K562 (cell line): Measurements from ENCODE around the gene LRCH1. TPM values are rescaled to one million over a fixed set of nuclear protein-coding genes. Genes with fewer than 3 reads are reported as not detected.

Experiments used
- ATAC-seq: fragments of 200-7000 bp; cut with Tn5 transposase; 3 replicates; pipeline ENCODE4 v1.9.1; 2020; ENCODE audit warnings: moderate library complexity
- BruUV-seq: library from RNA; stranded (reverse); fragments of 400-500 nt; replicated peaks from 2 replicates; lab custom pipeline; 2021; lab: Mats Ljungman, UMichigan
- CTCF ChIA-PET: fragments of 300-600 bp; formaldehyde crosslinking; extraction: SDS; loops from one replicate; lab custom pipeline; 2021; ENCODE audit warnings: low intra/inter-chr PET ratio; lab: Yijun Ruan, JAX
- POLR2A ChIA-PET: fragments of 300-600, 350-650 bp; sonication (Branson Sonifier 250); formaldehyde crosslinking; extraction: SDS; loops from one replicate; lab custom pipeline; 2021; ENCODE audit warnings: antibody characterized with exemption, inconsistent platforms; lab: Yijun Ruan, JAX
- DNase-seq, 4 experiments: peaks; one replicate each; pipeline versions ENCODE4 v3.0.0 to v3.0.0-alpha.2; 2011 to 2018; ENCODE audit warnings: low spot score in 3 of 4, mixed read lengths in 3 of 4; ENCODE audit errors: extremely low read depth in 1 of 4
- FAIRE-seq: peaks from 2 replicates; lab custom pipeline; 2011; peaks lifted over from hg19 to GRCh38; lab: Jason Lieb, UNC
- H2AFZ ChIP-seq: 2 replicates; pipeline ENCODE4 v1.6.0; 2011; ENCODE audit warnings: low read depth, low read length, control low read depth, inconsistent platforms
- H3K27ac ChIP-seq: fragments of 200-600 bp; 3 replicates; pipeline ENCODE4 v1.8.0; 2011; ENCODE audit warnings: low read depth, mild to moderate bottlenecking, control low read depth, inconsistent platforms, low read length, moderate library complexity, mixed read lengths; ENCODE audit errors: extremely low read depth
- H3K27me3 ChIP-seq, 2 experiments: fragments of 300-600 bp in 1 of 2; 2 replicates in 1 of 2; 3 replicates in 1 of 2; pipeline versions ENCODE4 v1.6.0 to v1.8.0; 2011; ENCODE audit warnings: inconsistent platforms in 2 of 2, low read length in 2 of 2, mild to moderate bottlenecking in 1 of 2, mixed read lengths in 1 of 2, moderate library complexity in 1 of 2; ENCODE audit not compliant: control insufficient read depth in 2 of 2, insufficient read depth in 2 of 2
- H3K36me3 ChIP-seq: fragments of 300-600 bp; 3 replicates; pipeline ENCODE4 v1.8.0; 2011; ENCODE audit warnings: mild to moderate bottlenecking, low read length, inconsistent platforms; ENCODE audit not compliant: control insufficient read depth, insufficient read depth
- H3K4me1 ChIP-seq, 2 experiments: fragments of 200-600 bp in 1 of 2; replicated peaks in 1 of 2; 2 replicates in 1 of 2; 3 replicates in 1 of 2; pipeline versions ENCODE4 v1.5.1 to v1.8.0; 2011; ENCODE audit warnings: inconsistent platforms in 2 of 2, low read length in 2 of 2, mild to moderate bottlenecking in 1 of 2, mixed read lengths in 1 of 2, moderate library complexity in 1 of 2; ENCODE audit not compliant: control insufficient read depth in 2 of 2, insufficient read depth in 2 of 2
- H3K4me2 ChIP-seq: 2 replicates; pipeline ENCODE4 v1.6.1; 2011; ENCODE audit warnings: low read length, control low read depth, inconsistent platforms, mixed read lengths; ENCODE audit not compliant: insufficient read depth
- H3K4me3 ChIP-seq: fragments of 200-600 bp; sonication (generic), shearing (Covaris generic); 2 replicates; pipeline ENCODE4 v1.5.1; 2016; ENCODE audit warnings: control low read depth, inconsistent platforms
- H3K79me2 ChIP-seq: fragments of 200-600 bp; 3 replicates; pipeline ENCODE4 v1.8.0; 2011; ENCODE audit warnings: low read length, inconsistent platforms; ENCODE audit not compliant: control insufficient read depth, insufficient read depth
- H3K9ac ChIP-seq, 2 experiments: 2 replicates each; pipeline versions ENCODE4 v1.6.0 to v1.6.1; 2011; ENCODE audit warnings: low read depth in 2 of 2, low read length in 2 of 2, control low read depth in 1 of 2, inconsistent platforms in 1 of 2, mild to moderate bottlenecking in 1 of 2, mixed read lengths in 1 of 2; ENCODE audit not compliant: insufficient read depth in 1 of 2
- H3K9me1 ChIP-seq: one replicate; pipeline ENCODE4 v1.6.0; 2011; ENCODE audit warnings: inconsistent platforms, mild to moderate bottlenecking, low read length, moderate library complexity; ENCODE audit not compliant: control insufficient read depth, insufficient read depth
- H3K9me3 ChIP-seq: replicated peaks from 2 replicates; pipeline ENCODE4 v1.5.1; 2011; ENCODE audit warnings: low read depth, low read length, inconsistent platforms; ENCODE audit not compliant: control insufficient read depth, insufficient read depth
- H4K20me1 ChIP-seq: replicated peaks from 2 replicates; pipeline ENCODE4 v1.6.1; 2011; ENCODE audit warnings: low read length, inconsistent platforms, mixed read lengths; ENCODE audit not compliant: control insufficient read depth, insufficient read depth
- BRD4 ChIP-seq: fragments of 200-600 bp; sonication (generic); IDR thresholded peaks from 2 replicates; pipeline ENCODE4 v1.6.1; 2017; ENCODE audit warnings: inconsistent platforms
- DMBX1 ChIP-seq: fragments of 250-450 bp; sonication (Bioruptor Pico); IDR thresholded peaks from 2 replicates; pipeline ENCODE4 v1.8.0; 2022; ENCODE audit warnings: inconsistent platforms, mild to moderate bottlenecking, moderate library complexity, borderline replicate concordance
- HDGF ChIP-seq: fragments of 450-650 bp; IDR thresholded peaks from 2 replicates; pipeline ENCODE4 v1.6.1; 2016
- HNRNPK ChIP-seq: fragments of 200-400 bp; formaldehyde crosslinking; IDR thresholded peaks from one replicate; pipeline ENCODE4 v1.6.1; 2018; ENCODE audit warnings: mild to moderate bottlenecking, low read depth, low read length; ENCODE audit not compliant: poor library complexity, severe bottlenecking
- KDM2B ChIP-seq: fragments of 250-450 bp; sonication (Bioruptor Pico); IDR thresholded peaks from 2 replicates; pipeline ENCODE4 v1.8.0; 2021; ENCODE audit warnings: mild to moderate bottlenecking, moderate library complexity
- KDM4B ChIP-seq, 2 experiments: fragments of 450-650 bp in 1 of 2; sonication (generic) in 1 of 2; IDR thresholded peaks; 2 replicates each; pipeline ENCODE4 v1.6.1; 2016 to 2017; ENCODE audit warnings: borderline replicate concordance in 2 of 2, antibody characterized with exemption in 1 of 2, low read depth in 1 of 2, mild to moderate bottlenecking in 1 of 2
- MED1 ChIP-seq: sonication (generic); formaldehyde crosslinking; IDR thresholded peaks from 2 replicates; pipeline ENCODE4 v1.8.1; 2023; ENCODE audit warnings: missing genetic modification reagents, borderline replicate concordance
- MEF2D ChIP-seq: conservative IDR thresholded peaks from 2 replicates; pipeline ENCODE4 v1.6.1; 2016; ENCODE audit warnings: low read depth, missing genetic modification characterization, missing compliant biosample characterization
- NELFE ChIP-seq: IDR thresholded peaks from 2 replicates; pipeline ENCODE4 v1.6.1; 2011; ENCODE audit warnings: mild to moderate bottlenecking; ENCODE audit not compliant: insufficient read depth, insufficient read length
- RBM39 ChIP-seq: fragments of 200-400 bp; formaldehyde crosslinking; optimal IDR thresholded peaks from 2 replicates; pipeline ENCODE3; 2018; ENCODE audit warnings: low read depth, low read length
- STAT5B ChIP-seq: fragments of 250-450 bp; sonication (Bioruptor Pico); IDR thresholded peaks from 2 replicates; pipeline ENCODE4 v1.8.0; 2021; ENCODE audit warnings: mild to moderate bottlenecking, inconsistent platforms
- TOE1 ChIP-seq, 2 experiments: fragments of 450-650 bp in 1 of 2; sonication (generic) in 1 of 2; formaldehyde crosslinking in 1 of 2; IDR thresholded peaks; 2 replicates each; pipeline versions ENCODE4 v1.7.1 to v1.8.0; 2016 to 2022; ENCODE audit warnings: borderline replicate concordance in 2 of 2, mild to moderate bottlenecking in 2 of 2, antibody characterized with exemption in 1 of 2, inconsistent platforms in 1 of 2, low read depth in 1 of 2, missing genetic modification reagents in 1 of 2, moderate library complexity in 1 of 2
- ZKSCAN8 ChIP-seq: fragments of 200-800 bp; sonication (Bioruptor generic); IDR thresholded peaks from 2 replicates; pipeline ENCODE4 v1.6.1; 2016; ENCODE audit warnings: missing genetic modification characterization, missing compliant biosample characterization
- ZNF133 ChIP-seq: fragments of 250-450 bp; sonication (Bioruptor Pico); IDR thresholded peaks from 2 replicates; pipeline ENCODE4 v1.4.0; 2020; ENCODE audit warnings: mild to moderate bottlenecking
- ZNF431 ChIP-seq: sonication (generic); formaldehyde crosslinking; IDR thresholded peaks from 2 replicates; pipeline ENCODE4 v1.8.0; 2022; ENCODE audit warnings: mild to moderate bottlenecking, missing genetic modification reagents
- WGBS: fragments of 100-300 bp; shearing (Covaris generic); methylation state at CpG from one replicate; pipeline ENCODE4 v1.1.6; 2016; ENCODE audit warnings: low coverage, mixed read lengths; ENCODE audit not compliant: insufficient coverage; ENCODE audit errors: missing lambda C conversion rate; 5-methylcytosine and 5-hydroxymethylcytosine counted together
- in situ Hi-C: fragments of 300-500 bp; cut with MboI; formaldehyde crosslinking; loops from 4 replicates; pipeline ENCODE4 v1.15.0; 2018; ENCODE audit warnings: inconsistent platforms, mixed read lengths
- intact Hi-C: fragments of 100-400 bp; cut with micrococcal nuclease; formaldehyde crosslinking; loops from 2 replicates; pipeline ENCODE4 v1.14.2; 2022
- polyA plus RNA-seq, 8 experiments: library from polyadenylated mRNA; depleted of rRNA in 4 of 8; stranded (reverse) in 5 of 8; unstranded in 3 of 8; fragments of >200 nt; fragmentation: Nextera tagmentation in 2 of 8; fragmentation: Illumina TruSeq in 1 of 8; extraction: Ambion mirVana in 2 of 8; extraction: Trizol in 1 of 8; gene quantifications; 2 replicates each; pipeline versions ENCODE4 v1.2.1 to v1.2.3, GENCODE V29; 2011 to 2014; ENCODE audit warnings: inconsistent platforms in 1 of 8, missing spikeins in 1 of 8
- total RNA-seq, 7 experiments: library from RNA; depleted of rRNA in 6 of 7; stranded (reverse); fragments of >200 nt in 6 of 7; fragmentation: Illumina TruSeq in 2 of 7; extraction: Trizol in 2 of 7; gene quantifications; 2 replicates each; pipeline versions ENCODE4 v1.2.1 to v1.2.3, GENCODE V29; 2011 to 2021; ENCODE audit warnings: low replicate concordance in 1 of 7
- TF ChIP-seq, protein P1 (sequence below): sonication (generic); formaldehyde crosslinking; IDR thresholded peaks from 2 replicates; pipeline ENCODE4 v1.9.0; 2022; ENCODE audit warnings: mild to moderate bottlenecking, missing genetic modification reagents
- TF ChIP-seq, protein P2 (sequence below): conservative IDR thresholded peaks from 2 replicates; pipeline ENCODE4 v1.6.1; 2011; ENCODE audit warnings: low read depth, mild to moderate bottlenecking, low read length; ENCODE audit not compliant: control insufficient read depth

Gene LRCH1
- total and polyA plus RNA-seq, 9 of the 15 experiments (the other 6 are each of a cell fraction or from before 2014, with no cell fraction given), result 1.1 to 6.8 (median 3.7) TPM

DNA sequence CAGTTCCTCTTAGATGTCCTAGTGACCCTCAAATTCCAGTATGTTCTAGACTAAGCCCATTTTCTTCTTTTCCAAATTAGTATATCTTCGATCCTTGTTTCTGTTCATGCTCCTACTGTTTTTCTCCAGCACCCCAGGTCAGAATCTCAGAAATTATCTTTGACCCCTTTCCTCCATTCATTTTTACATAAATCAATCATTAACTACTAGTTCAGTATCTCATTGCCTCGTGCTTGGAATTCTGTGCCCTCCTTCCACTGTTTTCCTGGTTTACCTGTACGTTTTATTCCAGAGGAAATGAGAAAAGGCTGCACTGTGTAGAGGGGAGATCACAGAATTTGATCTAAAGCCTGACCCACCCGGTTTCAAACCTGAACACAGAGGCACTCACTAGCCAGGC, 107.9 kb downstream of the LRCH1 start:
- BruUV-seq, result no TSS peak
- WGBS, result 67% methylated on average over 4 of the region's 4 CpGs
- no peaks in the 10 kb centered on the region for H3K4me1 ChIP-seq
- no peaks in the 10 kb centered on the region for H3K27me3 ChIP-seq
- no peaks in the 10 kb centered on the region for H3K36me3 ChIP-seq
- H3K4me3 ChIP-seq, result no peak overlapping the region
- no peak for FAIRE-seq
- ATAC-seq, result no peak
- in situ Hi-C loops, result no loop called here
- no peak overlapping the region for H3K27ac ChIP-seq
- ChIA-PET POLR2A (no interaction called here), CTCF (no interaction called here)
- no peak overlapping the region for H3K4me2 ChIP-seq
- TF ChIP-seq NELFE, result no peak
- TF ChIP-seq KDM4B (IDR thresholded peaks at IDR 0.05; ENCODE audit: borderline replicate concordance in 2 of 2, low read depth in 1 of 2), result no peak
- TF ChIP-seq STAT5B (CRISPR knock-in tag), result no peak
- no peak for TF ChIP-seq BRD4
- TF ChIP-seq MED1 (CRISPR knock-in tag), result no peak
- no peak for TF ChIP-seq ZNF133
- no peak for TF ChIP-seq DMBX1 (CRISPR knock-in tag)
- H2AFZ ChIP-seq, result no peak overlapping the region
- intact Hi-C loops, result no loop called here
- H3K79me2 ChIP-seq, result no peaks in the 10 kb centered on the region
- no peaks in the 10 kb centered on the region for H3K9me3 ChIP-seq
- no peak overlapping the region for H3K9ac ChIP-seq
- H3K9me1 ChIP-seq, result no peaks in the 10 kb centered on the region
- H4K20me1 ChIP-seq, result no peaks in the 10 kb centered on the region
- no peak for DNase-seq

DNA sequence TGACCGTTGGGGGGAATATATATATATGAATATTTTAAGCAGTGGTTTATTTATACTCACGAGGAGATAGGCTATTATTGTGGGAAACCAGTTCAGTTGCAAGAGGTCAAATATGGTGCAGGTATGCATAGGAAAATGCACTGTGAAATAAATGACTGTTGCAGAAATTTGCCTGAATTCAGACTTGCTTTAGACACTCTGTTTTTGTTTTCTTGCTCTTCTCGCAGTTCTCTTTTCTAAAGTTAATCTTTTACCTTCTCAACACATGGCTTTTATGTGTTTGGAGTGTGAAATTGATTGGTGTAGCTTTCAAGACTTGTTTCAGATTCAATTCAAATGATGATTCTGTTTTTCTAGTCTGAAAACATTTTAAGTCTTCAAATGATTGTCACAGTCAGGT, 109.7 kb downstream of the LRCH1 start:
- Histone ChIP-seq H3K27me3 (no peaks in the 10 kb centered on the region), H3K4me1 (no peaks in the 10 kb centered on the region), H4K20me1 (no peaks in the 10 kb centered on the region), H3K9ac (no peak overlapping the region), H3K36me3 (no peaks in the 10 kb centered on the region), H3K4me3 (no peak overlapping the region), H2AFZ (no peak overlapping the region), H3K9me1 (no peaks in the 10 kb centered on the region), H3K4me2 (no peak overlapping the region), H3K79me2 (no peaks in the 10 kb centered on the region), H3K9me3 (no peaks in the 10 kb centered on the region), H3K27ac (no peak overlapping the region)
- 75% methylated on average over 3 of the region's 3 CpGs for WGBS
- FAIRE-seq, result no peak
- ChIA-PET CTCF (no interaction called here), POLR2A (no interaction called here)
- no peak for ATAC-seq
- in situ Hi-C loops (no loop called here), intact Hi-C loops (no loop called here)
- BruUV-seq, result no TSS peak
- no peak for DNase-seq
- no peak for TF ChIP-seq ZNF431 (CRISPR knock-in tag)
- TF ChIP-seq, protein P1, sequence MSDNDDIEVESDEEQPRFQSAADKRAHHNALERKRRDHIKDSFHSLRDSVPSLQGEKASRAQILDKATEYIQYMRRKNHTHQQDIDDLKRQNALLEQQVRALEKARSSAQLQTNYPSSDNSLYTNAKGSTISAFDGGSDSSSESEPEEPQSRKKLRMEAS (CRISPR knock-in tag), result no peak
- TF ChIP-seq KDM4B (IDR thresholded peaks at IDR 0.05; ENCODE audit: borderline replicate concordance in 2 of 2, low read depth in 1 of 2), result no peak
- TF ChIP-seq HNRNPK, result no peak
- TF ChIP-seq RBM39, result no peak
- no peak for TF ChIP-seq HDGF
- no peak for TF ChIP-seq TOE1 (IDR thresholded peaks at IDR 0.05; ENCODE audit: borderline replicate concordance)
- TF ChIP-seq TOE1 (CRISPR knock-in tag; IDR thresholded peaks at IDR 0.05; ENCODE audit: borderline replicate concordance, low read depth), result no peak
- TF ChIP-seq MEF2D (tag), result no peak
- no peak for TF ChIP-seq KDM2B (CRISPR knock-in tag)
- TF ChIP-seq, protein P2, sequence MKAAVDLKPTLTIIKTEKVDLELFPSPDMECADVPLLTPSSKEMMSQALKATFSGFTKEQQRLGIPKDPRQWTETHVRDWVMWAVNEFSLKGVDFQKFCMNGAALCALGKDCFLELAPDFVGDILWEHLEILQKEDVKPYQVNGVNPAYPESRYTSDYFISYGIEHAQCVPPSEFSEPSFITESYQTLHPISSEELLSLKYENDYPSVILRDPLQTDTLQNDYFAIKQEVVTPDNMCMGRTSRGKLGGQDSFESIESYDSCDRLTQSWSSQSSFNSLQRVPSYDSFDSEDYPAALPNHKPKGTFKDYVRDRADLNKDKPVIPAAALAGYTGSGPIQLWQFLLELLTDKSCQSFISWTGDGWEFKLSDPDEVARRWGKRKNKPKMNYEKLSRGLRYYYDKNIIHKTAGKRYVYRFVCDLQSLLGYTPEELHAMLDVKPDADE, result no peak
- no peak for TF ChIP-seq ZKSCAN8 (CRISPR knock-in tag)
